ENCODE data around the gene AQP11.
"Not testable (repeated sequence)": the region's sequence is repeated elsewhere in the genome, so short reads cannot be mapped to it uniquely, and the experiment has no call there.

AQP11 gene

GRCh38 chr11:77589521-77590193 lies at the start of gene AQP11:
AQP11 (plus strand) TSS chr11:77589953; CDS start chr11:77589993, 40 bp downstream.
- DNase-seq (ENCODE audit: low spot score): peak; percentile 97

- peak; percentile 47 for DNase-seq (ENCODE audit: low spot score)
Observed at GRCh38 chr11:77542296-77542695, 47.5 kb upstream of the AQP11 start.

GRCh38 chr11:77547047-77547836 lies 42.5 kb upstream of the AQP11 start:
- DNase-seq (ENCODE audit: low spot score): no peak

- peak; percentile 52 for DNase-seq (ENCODE audit: low spot score)
Observed at GRCh38 chr11:77547863-77548551, 41.7 kb upstream of the AQP11 start.

GRCh38 chr11:77548552-77549445 lies 41.0 kb upstream of the AQP11 start:
- DNase-seq (ENCODE audit: low spot score): no peak

- not testable (repeated sequence) for DNase-seq (ENCODE audit: low spot score)
Observed at GRCh38 chr11:77551426-77551825, 38.3 kb upstream of the AQP11 start.

GRCh38 chr11:77557553-77557952 lies 32.2 kb upstream of the AQP11 start:
- DNase-seq (ENCODE audit: low spot score): no peak

- DNase-seq (ENCODE audit: low spot score): no peak
Observed at GRCh38 chr11:77558380-77558779, 31.4 kb upstream of the AQP11 start.

- peak; percentile 63 for DNase-seq (ENCODE audit: low spot score)
Observed at GRCh38 chr11:77559686-77560401, 29.9 kb upstream of the AQP11 start.

- DNase-seq (ENCODE audit: low spot score): no peak
Observed at GRCh38 chr11:77560605-77561004, 29.1 kb upstream of the AQP11 start.

GRCh38 chr11:77561257-77561656 lies 28.5 kb upstream of the AQP11 start:
- DNase-seq (ENCODE audit: low spot score): no peak

- DNase-seq (ENCODE audit: low spot score): no peak
Observed at GRCh38 chr11:77568306-77568705, 21.4 kb upstream of the AQP11 start.

- DNase-seq (ENCODE audit: low spot score): no peak
Observed at GRCh38 chr11:77568916-77569675, 20.7 kb upstream of the AQP11 start.

GRCh38 chr11:77569676-77570070 lies 20.1 kb upstream of the AQP11 start:
- no peak for DNase-seq (ENCODE audit: low spot score)

- not testable (repeated sequence) for DNase-seq (ENCODE audit: low spot score)
Observed at GRCh38 chr11:77570896-77571295, 18.9 kb upstream of the AQP11 start.

GRCh38 chr11:77575428-77575827 lies 14.3 kb upstream of the AQP11 start:
- DNase-seq (ENCODE audit: low spot score): not testable (repeated sequence)

- DNase-seq (ENCODE audit: low spot score): no peak
Observed at GRCh38 chr11:77580712-77581337, 8.9 kb upstream of the AQP11 start.

- no peak for DNase-seq (ENCODE audit: low spot score)
Observed at GRCh38 chr11:77589181-77589520, 602 bp upstream of the AQP11 start.

- DNase-seq (ENCODE audit: low spot score): peak; percentile 35
Observed at GRCh38 chr11:77590194-77590782, 535 bp downstream of the AQP11 start.

- DNase-seq (ENCODE audit: low spot score): no peak
Observed at GRCh38 chr11:77592727-77593126, 3.0 kb downstream of the AQP11 start.

Data from AG08396 (cell line).